ENCODE results near the gene SLC44A2.
"Not testable (repeated sequence)": the region's sequence is repeated elsewhere in the genome, so short reads cannot be mapped to it uniquely, and the experiment has no call there.

The SLC44A2 gene

GRCh38 chr19:10670876-10671804 lies 45.8 kb downstream of the SLC44A2 start:
- DNase-seq = no peak
- in situ Hi-C loops (cut with MboI; ENCODE audit: low pct_unique_long_range_greater_than_20kb, low sequenced_read_pairs) = no loop called here

DNA sequence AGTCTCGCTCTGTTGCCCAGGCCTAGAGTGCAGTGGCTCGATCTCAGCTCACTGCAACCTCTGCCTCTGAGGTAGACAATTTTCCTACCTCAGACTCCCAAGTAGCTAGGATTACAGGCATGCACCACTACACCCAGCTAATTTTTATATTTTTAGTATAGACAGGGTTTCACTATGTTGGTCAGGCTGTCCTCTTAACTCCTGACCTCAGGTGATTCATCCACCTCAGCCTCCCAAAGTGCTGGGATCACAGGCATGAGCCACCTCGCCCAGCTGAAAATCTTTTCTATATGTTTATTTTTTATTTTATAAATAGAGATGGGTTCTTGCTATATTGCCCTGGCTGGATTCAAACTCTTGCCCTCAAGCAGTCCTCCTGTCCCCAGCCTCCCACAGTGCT lies 46.6 kb downstream of the SLC44A2 start:
- in situ Hi-C loops (cut with MboI; ENCODE audit: low pct_unique_long_range_greater_than_20kb, low sequenced_read_pairs); DNase-seq: not testable (repeated sequence)

- in situ Hi-C loops (cut with MboI; ENCODE audit: low pct_unique_long_range_greater_than_20kb, low sequenced_read_pairs); DNase-seq: not testable (repeated sequence)
Measured at GRCh38 chr19:10675214-10675613, 49.9 kb downstream of the SLC44A2 start.

- no peak for DNase-seq
- in situ Hi-C loops (cut with MboI; ENCODE audit: low pct_unique_long_range_greater_than_20kb, low sequenced_read_pairs) = no loop called here
Measured at GRCh38 chr19:10677751-10678150, 52.4 kb downstream of the SLC44A2 start.

- no peak for DNase-seq
- in situ Hi-C loops (cut with MboI; ENCODE audit: low pct_unique_long_range_greater_than_20kb, low sequenced_read_pairs) = no loop called here
Measured at GRCh38 chr19:10678813-10679212, 53.5 kb downstream of the SLC44A2 start.

DNA sequence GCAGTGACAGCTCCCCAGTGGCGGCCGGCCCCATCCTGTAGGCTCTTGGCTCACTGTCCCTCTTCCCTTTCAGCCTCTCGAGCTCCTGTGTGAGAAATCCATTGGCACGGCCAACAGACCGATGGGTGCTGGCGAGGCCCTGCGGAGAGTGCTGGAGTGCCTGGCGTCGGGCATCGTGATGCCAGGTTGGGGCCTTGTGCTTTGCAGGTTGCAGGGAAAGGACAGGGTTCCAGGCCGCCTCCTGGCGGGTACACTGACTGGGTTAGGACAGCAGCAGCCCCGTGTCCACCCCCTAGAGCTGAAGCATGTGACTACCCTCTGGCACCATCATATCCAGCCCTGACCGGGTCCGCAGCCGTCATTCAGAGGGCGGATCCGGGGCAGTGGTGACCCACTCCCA lies 54.4 kb downstream of the SLC44A2 start:
- in situ Hi-C loops (cut with MboI; ENCODE audit: low pct_unique_long_range_greater_than_20kb, low sequenced_read_pairs) = no loop called here
- DNase-seq = no peak

DNA sequence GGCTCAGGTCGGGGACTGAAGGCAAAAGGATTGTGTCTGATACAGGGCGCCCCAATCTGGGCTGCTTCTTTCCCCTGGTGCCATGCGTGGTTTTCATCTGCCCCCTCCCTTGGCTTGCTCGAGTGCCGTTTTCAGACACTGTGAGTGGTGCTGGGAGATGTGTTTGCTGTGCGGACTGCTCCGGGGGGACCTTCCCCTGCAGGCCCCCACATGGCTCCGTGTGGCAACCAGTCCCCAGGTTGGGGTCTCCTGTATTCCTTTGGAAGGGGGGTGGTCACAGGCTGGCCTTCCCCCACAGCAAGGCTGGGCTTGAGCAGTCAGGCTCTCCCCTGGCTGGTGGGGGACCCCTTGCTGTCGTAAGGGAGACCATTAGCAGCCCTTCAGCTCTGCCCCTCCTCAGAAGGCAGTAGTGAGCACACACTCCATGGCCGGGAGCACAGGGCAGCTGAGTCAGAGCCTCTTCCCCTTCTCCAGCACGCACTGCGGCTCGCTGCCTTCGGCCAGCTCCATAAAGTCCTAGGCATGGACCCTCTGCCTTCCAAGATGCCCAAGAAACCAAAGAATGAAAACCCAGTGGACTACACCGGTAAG lies 55.3 kb downstream of the SLC44A2 start:
- no peak for DNase-seq
- in situ Hi-C loops (cut with MboI; ENCODE audit: low pct_unique_long_range_greater_than_20kb, low sequenced_read_pairs) = no loop called here

DNA sequence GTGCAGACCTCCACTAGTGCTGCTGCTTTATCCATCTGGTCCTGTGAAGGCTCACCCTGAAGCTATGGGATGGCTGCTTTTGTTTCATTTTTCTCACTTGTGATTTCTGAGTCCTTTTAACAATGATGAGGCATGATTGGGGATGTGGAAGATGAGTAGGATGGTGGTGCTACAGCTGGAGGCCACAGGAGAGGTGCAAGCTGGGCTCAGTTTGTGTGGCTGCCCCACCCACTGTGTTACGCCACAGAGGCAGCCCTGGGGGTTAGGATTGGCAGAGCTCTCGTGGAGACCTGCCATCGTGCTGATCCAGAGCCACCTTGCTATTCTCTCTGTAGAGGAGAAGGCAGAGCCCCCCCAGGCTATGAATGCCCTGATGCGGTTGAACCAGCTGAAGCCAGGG lies 56.3 kb downstream of the SLC44A2 start:
- no peak for DNase-seq
- in situ Hi-C loops (cut with MboI; ENCODE audit: low pct_unique_long_range_greater_than_20kb, low sequenced_read_pairs) = no loop called here

DNA sequence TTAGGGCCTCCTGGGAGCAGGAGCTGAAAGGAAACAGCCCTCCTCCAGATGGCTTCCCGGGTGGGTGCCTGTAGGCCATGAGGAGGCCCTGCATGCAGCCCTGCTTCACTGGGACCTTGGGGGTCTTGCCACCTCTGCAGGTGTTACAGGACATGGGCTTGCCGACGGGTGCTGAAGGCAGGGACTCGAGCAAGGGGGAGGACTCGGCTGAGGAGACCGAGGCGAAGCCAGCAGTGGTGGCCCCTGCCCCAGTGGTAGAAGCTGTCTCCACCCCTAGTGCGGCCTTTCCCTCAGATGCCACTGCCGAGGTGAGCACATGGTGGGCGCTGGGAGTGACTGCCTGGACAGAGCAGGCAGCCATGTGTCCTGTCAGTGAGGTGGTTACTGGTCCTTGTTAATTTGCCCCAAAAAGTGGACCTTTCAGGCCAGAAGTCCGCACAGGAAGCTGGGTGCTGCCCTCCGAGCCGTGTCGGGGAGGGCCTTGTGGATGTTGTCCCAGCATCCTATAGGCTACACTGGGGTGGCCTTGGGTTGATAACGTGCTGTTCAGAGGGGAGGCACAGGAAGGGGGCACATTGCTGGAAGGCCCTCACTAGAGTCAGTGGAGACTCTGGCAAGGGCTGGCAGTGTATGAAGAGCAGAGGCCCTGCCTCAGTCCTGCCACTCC lies 57.2 kb downstream of the SLC44A2 start:
- no peak for DNase-seq
- in situ Hi-C loops (cut with MboI; ENCODE audit: low pct_unique_long_range_greater_than_20kb, low sequenced_read_pairs) = no loop called here

DNA sequence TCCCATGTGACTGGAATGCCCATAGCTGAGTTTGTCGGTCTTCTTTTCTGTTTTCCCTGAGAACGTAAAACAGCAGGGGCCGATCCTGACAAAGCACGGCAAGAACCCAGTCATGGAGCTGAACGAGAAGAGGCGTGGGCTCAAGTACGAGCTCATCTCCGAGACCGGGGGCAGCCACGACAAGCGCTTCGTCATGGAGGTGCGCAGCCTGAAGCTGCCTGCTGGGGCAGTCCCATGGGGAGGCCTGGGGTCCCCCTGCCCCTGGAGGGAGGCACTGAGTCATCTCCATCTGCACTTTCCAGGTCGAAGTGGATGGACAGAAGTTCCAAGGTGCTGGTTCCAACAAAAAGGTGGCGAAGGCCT lies 57.7 kb downstream of the SLC44A2 start:
- no peak for DNase-seq
- in situ Hi-C loops (cut with MboI; ENCODE audit: low pct_unique_long_range_greater_than_20kb, low sequenced_read_pairs) = no loop called here

- no peak for DNase-seq
- in situ Hi-C loops (cut with MboI; ENCODE audit: low pct_unique_long_range_greater_than_20kb, low sequenced_read_pairs) = no loop called here
Measured at GRCh38 chr19:10683582-10683981, 58.2 kb downstream of the SLC44A2 start.

DNA sequence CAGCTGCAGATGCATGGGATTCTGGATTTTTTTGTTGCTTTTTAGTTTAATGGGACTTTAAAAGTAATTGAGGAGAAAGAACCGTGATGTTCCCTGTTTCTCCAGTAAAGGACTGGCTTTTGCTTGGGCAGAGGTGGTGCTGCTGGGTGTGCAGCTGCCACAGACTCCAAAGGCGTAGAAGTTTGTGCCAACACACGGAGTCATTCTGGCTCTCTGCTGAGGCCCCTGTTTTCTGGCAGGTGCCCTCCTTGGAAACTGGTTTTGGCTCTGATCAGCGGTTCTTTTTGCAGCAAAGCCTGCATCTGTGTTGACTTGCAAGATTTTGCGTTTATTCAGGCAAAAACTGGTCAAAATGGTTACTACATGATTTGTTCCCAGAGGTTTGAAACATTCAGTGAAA lies 59.9 kb downstream of the SLC44A2 start:
- no peak for DNase-seq
- in situ Hi-C loops (cut with MboI; ENCODE audit: low pct_unique_long_range_greater_than_20kb, low sequenced_read_pairs) = no loop called here

DNA sequence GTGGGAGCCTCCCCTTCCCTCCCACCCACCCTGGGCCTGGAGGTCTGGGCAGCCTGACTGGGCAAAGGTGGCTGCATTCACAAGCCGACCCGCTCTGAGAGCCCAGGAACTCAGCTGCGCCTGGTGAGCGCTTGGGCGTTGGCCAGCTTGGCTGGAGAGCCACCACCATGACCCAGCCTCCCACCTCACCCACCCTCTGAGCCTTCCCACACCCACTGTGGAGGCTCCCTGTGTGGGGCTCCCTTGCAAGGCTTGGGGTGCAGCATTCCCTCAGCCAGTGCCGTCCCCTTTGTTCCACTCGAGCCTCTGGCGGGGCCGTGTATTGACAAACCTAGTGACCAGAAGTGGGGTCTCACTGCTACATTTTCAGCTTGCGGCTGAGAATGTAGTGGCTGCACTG lies 60.8 kb downstream of the SLC44A2 start:
- in situ Hi-C loops (cut with MboI; ENCODE audit: low pct_unique_long_range_greater_than_20kb, low sequenced_read_pairs) = no loop called here
- DNase-seq = no peak

DNA sequence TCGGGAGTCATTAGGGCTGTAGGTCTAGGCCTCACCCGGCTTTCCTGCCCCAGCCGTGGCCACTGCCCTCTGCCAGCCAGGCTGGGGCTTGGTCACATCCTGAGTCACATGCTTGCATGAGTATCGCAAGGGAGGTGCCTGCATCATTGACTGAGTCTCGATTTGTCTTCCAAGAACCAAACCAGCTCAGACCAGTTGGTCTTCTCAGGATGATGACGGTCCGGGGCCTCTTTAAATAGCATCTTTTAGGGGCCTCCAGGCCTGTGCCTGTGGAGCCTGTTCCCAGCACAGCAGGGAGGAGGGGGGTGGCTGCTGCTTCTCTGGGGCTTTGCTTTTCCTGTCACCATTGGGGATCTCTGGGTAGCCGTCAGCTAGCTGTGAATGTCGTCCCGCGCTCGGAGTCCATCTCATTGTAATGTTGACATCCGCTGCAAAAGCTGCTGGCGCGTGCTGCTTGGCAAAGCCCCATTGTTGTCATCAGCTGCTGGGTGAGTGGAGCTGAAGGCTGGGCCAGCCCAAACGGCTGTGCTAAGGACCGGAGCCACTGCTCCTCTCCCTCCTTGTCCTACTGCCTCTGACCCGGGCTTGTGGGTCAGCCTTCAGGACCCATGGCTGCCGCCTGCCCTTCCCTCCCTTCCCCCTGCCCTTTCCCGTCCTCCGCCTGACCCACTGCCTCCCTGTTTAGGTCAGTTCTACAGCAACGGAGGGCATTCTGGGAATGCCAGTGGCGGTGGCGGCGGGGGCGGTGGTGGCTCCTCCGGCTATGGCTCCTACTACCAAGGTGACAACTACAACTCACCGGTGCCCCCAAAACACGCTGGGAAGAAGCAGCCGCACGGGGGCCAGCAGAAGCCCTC lies 61.5 kb downstream of the SLC44A2 start:
- in situ Hi-C loops (cut with MboI; ENCODE audit: low pct_unique_long_range_greater_than_20kb, low sequenced_read_pairs) = no loop called here
- DNase-seq = no peak

DNA sequence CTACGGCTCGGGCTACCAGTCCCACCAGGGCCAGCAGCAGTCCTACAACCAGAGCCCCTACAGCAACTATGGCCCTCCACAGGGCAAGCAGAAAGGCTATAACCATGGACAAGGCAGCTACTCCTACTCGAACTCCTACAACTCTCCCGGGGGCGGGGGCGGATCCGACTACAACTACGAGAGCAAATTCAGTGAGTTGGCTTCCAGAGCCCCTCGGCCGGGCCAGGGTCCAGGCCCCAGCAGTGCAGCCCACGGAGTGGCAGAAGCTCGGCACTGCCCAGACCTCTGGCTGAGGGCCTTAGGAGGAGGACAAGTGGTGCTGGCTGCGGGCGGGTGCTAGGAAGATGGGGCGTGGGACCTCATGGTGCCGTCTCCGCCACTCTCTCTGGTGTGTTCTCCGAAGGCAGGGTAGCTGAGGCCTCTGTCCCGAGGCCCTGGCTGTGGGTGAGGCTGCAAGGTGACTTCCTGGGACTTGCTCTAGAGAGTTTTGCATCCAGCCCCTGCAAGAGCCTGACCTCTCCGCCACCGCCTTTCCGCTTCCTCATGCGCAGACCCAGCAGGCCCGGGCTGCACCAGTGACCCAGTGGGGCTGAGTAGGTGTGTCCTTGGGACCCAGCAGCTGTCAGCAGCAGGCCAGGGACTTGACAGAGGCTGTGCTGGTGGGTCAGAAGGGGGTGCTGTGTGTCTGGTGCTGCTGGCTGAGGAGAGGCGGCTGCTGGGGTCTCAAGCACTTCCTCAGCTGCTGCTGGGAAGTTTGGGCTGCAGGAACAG lies 62.4 kb downstream of the SLC44A2 start:
- in situ Hi-C loops (cut with MboI; ENCODE audit: low pct_unique_long_range_greater_than_20kb, low sequenced_read_pairs) = no loop called here
- DNase-seq = no peak

DNA sequence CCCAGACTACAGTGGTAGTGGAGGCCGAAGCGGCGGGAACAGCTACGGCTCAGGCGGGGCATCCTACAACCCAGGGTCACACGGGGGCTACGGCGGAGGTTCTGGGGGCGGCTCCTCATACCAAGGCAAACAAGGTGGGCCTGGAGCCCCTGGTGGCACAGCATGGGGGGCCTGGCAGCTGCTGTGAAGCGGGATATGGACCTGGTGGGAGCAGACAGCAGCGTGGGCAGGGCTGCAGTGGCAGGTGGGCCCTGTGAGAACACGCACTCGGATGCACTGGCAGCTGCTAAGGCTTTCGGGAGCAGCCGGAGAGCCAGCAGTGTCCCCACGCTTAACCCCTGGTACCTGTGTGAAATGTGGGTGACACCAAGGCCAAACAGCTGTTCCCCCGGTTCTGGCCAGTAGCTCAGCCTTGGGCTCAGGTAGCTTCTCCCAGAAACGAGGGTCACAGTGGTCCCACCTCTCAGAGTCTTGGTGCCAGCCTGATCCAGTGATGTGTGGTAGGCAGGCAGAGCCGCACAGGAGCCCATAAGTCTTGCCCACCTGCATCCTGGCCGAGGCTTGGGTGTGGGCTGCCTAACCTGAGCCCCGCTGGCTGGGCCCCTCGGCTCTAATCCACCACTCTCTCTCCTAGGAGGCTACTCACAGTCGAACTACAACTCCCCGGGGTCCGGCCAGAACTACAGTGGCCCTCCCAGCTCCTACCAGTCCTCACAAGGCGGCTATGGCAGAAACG lies 63.4 kb downstream of the SLC44A2 start:
- in situ Hi-C loops (cut with MboI; ENCODE audit: low pct_unique_long_range_greater_than_20kb, low sequenced_read_pairs) = no loop called here
- no peak for DNase-seq

DNA sequence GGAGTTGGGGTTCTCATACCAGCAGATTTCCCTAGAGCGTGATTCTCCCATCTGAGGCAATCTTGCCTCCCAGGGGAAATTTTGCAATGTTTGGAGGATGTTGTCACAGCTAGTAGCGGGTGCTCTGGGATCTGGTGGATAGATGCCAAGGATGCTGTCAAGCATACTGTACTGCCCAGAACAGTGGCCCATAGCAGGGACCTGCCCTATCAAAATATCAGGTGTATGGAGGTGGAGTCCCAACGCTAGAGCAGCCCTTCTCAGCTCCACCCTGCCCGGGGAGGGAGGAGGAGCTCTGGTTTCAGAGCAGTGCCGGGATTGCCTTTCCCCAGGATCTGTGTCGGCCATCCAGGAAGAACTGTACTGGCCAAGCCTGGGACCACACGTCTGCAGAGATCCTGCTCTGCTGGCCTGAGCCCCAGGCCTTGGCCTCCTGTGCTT lies 65.0 kb downstream of the SLC44A2 start:
- in situ Hi-C loops (cut with MboI; ENCODE audit: low pct_unique_long_range_greater_than_20kb, low sequenced_read_pairs) = no loop called here
- DNase-seq = no peak
